SKM-1 treated with dmso at 0.1 percent for 144 hours (cell line): ENCODE results near the gene KLC3.
A peak's percentile ranks its signal among the peaks of the same experiment; 100 is the strongest.
"Not testable (repeated sequence)": the region's sequence is repeated elsewhere in the genome, so short reads cannot be mapped to it uniquely, and the experiment has no call there.

Experiments used
- DNase-seq: peaks from one replicate; lab custom pipeline; 2025; ENCODE audit not compliant: unreplicated experiment; lab: John Stamatoyannopoulos, UW

The KLC3 gene

DNA sequence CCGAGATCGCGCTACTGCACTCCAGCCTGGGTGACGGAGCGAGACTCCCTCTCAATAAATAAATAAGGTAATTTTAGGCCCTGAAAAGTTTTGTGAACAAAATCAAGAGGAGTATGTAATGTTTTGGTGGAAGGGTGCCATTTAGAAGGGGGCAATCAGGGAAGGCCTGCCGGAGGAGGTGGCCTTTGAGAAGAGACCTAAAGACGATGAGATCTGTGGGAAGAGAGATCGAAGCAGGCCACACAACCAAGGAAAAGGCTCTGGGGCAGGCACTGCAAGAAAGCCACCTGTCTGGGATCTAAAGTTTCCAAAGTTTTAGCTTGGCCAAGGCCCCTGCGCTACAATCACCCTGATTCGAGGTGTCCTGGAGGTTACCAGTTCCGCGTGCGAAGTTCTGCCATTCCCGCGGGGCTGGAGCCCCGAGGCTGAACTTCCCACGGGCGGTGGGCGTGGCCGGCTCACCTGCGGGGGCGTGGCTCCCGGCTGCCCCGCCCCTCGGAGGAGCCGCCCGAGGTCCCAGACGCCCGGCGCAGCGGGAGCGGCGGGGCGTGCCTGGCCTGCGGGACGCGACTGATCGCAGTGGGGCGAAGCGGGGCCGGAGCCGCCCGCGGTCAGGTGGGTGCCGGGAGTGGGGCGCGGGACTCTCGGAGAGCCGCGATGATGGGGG lies at the start of gene KLC3:
Gene KLC3 (plus strand): TSS at position 519 of the 667 bp plus-strand sequence. CDS start 4,792 bp downstream, outside the sequence.
- no peak for DNase-seq

DNA sequence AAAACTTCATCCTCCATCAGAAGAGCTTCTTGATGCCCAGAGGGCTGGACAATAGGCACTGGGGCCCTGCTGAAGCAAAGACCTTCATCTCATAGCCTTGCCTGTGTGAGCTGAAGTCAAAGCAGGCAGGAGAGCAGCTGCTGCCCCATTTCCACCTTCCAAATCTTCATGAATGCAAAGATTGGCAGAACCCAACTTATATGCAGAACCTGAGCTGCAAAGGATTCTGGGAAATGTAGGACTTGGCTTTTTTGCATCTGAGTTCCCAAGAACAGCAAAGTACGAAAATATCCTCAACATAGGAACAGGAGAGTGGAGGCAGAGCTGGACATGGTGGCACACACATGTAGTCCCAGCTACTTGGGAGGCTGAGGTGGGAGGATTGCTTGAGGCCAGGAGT lies 48.7 kb upstream of the KLC3 start:
- DNase-seq = no peak

DNA sequence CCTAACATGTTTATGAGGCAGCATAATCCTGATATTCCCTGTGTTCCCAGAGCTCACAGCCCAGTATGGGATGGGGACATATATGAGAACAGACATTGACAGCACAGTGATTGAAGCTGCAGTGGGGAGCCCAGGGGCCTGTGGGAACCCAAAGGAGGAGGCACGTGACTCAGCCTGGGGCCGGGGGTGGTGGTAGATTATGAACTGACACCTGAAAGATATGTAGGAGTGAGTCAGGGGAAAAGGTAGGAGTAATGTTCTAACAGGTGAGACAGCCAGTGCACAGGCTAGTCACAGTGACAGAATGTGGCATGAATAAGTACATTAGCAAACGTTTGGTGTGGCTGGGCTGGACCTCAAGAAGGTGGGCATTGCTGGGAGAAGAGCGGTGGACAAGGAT lies 46.9 kb upstream of the KLC3 start:
- DNase-seq = no peak

DNA sequence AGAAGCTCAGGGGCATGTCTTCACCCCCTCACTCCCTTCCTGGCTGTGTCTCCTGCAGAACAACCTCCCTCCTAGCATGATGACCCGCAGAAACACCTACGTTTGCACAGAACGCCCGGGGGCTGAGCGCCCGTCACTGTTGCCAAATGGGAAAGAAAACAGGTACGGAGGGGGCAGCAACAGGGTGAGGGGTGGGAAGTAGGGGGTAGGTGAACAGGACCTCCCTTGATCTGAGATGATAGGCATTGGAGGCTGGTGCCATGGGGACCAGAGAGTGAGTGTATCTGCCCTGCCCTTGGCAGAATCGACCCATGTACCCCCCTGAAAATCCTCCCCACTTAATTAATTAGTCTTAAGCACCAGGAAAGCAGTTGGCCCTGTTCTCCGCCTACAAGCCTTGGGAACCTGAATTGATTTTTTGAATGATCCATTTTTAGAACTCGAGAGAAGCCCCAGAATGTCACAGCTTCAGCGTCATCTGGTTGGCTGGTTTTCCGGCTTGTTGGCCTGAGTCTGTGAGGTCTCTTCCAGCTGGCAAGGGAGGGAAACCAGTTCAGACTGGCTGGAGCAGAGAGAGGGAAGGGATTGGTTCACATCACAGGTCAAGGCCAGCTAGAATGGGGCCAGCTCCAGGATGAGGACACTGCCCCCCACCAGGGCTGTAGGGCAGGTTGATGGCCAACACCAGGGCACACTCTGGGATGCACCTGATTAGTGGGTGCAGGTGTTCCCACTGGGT lies 46.1 kb upstream of the KLC3 start:
- DNase-seq = no peak

DNA sequence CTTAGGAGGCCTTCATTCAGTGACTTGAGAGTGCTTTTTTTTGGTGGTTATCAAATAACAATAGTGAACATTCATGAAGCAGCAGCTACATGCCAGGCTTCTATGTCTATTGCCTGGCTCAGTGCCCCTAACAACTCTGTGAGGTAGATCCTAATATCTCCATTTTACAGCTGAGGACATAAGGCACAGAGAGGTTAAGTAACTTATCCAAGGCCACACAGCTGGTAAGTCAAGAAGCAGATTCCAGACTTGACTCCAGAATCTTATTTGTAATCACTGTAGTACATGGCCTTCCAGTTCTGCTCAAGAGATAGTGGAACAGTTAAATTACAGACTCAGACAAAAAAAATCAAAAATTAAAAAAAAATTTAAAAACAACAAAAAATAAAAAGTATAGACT lies 44.7 kb upstream of the KLC3 start:
- DNase-seq = no peak

DNA sequence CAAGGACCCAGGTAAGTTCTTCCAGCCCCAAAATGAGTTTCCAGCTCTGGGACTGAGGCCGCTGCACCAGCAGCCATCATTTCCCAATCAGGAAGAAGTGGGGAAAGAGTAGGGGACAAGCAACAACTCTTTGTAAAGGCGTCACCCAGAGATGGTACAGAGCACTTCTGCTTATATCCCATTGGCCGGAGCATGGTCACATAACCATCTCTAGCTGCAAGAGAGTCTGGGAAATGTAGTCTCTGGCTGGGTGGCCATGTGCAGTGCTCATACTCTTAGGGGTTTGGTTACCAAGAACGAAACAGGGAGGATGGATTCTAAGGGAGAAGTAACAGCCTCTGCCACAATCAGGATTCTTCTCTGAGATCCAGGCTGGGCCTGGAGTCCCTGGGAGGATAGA lies 44.2 kb upstream of the KLC3 start:
- peak; percentile 58 for DNase-seq

DNA sequence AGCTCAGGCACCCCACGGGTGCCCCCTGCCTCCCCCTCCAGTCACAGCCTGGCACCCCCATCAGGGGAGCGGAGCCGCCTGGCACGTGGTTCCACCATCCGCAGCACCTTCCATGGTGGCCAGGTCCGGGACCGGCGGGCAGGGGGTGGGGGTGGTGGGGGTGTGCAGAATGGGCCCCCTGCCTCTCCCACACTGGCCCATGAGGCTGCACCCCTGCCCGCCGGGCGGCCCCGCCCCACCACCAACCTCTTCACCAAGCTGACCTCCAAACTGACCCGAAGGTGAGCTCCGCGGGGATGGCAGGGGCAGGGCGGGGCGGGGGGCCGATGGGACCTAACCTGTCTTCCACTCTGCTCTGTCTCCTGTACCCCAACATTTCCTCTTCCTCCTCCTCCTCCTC lies 42.9 kb upstream of the KLC3 start:
- DNase-seq = peak; percentile 26

DNA sequence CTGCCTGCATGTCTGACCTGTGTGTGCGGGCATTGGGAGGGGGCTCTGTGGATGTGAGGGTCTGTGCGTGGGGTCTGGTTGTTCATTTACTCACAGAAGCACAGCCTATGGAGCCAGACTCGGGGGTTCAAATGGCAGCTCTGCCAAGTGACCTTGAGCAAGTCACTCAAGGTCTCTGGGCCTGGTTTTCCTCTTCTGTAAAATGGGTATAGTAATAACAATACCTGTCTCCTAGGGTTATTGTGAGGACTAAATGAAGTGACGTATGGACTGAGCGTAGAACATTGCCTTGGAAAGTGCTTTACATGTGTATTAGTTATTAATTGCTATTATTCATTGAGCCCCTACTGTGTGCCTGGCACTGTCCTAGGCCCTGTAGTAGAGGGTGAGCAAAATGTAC lies 42.3 kb upstream of the KLC3 start:
- DNase-seq = no peak

DNA sequence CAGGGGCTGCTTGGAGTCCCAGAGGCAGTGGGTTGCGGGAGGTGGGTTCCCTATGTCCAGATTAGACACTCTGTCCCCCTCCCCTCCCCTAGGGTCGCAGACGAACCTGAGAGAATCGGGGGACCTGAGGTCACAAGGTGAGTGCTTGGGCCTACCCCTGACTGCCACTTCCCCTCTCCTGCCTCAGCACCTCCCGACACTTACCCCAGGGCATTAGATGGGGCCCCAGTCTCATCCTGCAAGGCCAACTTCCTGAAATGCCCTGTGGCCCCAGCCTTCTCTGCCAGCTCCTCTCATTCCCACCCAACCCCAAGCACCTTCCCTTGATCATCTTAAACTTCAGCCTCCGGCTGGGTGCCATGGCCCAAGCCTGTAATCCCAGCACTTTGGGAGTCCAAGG lies 40.8 kb upstream of the KLC3 start:
- DNase-seq = no peak

DNA sequence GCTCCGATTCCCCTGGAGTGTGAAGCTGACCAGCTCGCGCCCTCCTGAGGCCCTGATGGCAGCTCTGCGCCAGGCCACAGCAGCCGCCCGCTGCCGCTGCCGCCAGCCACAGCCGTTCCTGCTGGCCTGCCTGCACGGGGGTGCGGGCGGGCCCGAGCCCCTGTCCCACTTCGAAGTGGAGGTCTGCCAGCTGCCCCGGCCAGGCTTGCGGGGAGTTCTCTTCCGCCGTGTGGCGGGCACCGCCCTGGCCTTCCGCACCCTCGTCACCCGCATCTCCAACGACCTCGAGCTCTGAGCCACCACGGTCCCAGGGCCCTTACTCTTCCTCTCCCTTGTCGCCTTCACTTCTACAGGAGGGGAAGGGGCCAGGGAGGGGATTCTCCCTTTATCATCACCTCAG lies 38.1 kb upstream of the KLC3 start:
- DNase-seq = no peak

DNA sequence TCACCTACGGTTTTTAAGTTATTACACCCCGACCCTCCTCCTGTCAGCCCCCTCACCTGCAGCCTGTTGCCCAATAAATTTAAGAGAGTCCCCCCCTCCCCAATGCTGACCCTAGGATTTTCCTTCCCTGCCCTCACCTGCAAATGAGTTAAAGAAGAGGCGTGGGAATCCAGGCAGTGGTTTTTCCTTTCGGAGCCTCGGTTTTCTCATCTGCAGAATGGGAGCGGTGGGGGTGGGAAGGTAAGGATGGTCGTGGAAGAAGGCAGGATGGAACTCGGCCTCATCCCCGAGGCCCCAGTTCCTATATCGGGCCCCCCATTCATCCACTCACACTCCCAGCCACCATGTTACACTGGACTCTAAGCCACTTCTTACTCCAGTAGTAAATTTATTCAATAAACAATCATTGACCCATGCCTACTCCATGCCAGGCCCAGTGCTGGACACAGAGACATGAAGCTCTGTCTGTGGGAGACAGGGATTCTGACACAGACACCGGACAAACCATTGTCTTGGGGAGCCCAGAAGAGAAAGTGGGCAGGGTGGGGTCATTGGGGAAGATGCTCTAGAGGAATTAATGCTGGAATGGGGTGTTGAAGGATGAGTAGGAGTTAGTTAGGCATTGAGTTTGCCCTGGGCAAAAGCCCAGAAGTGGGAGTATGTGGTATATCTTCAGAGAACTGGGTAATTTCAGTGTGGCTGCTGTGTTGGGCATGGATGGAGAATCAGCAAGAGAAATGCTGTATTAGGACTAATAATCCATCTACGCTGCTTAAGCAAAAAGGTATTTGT lies 37.1 kb upstream of the KLC3 start:
- DNase-seq = no peak

DNA sequence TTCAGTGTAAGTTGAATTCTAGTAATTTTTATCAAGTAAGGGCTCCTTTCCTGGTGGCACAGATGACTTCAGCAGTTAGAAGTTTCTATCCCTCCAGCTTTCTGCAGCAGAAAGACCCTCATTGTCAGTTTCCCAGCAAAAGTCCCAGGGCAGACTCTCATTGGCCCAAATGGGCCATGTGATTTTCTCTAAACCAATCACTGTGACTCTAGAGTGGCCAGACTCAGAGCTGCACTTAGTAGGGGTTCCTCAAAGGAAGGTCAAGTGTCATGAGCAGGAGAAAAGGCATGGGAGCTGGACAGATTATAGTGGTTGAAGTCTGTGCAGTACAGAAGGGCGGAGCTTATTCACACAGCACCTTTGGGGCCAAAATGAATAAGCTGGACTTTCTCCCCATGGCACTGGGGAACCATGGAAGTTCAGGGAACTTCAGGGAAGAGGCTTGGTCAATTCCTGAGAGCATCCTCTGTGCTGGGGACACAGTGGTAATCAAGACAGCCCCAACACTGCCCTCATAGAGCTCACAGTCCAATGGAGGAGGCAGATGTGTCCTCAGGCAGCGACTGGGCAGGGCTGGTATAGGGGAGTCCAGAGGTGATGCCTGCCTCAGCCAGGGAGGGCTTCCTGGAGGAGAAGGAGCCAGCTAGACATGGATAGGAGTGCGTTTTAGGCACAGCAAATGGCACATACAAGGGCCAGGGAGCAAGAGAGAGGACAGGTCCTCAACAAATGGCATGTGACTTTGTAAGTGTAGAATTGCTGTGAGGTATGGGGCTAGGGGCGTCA lies 36.2 kb upstream of the KLC3 start:
- no peak for DNase-seq

DNA sequence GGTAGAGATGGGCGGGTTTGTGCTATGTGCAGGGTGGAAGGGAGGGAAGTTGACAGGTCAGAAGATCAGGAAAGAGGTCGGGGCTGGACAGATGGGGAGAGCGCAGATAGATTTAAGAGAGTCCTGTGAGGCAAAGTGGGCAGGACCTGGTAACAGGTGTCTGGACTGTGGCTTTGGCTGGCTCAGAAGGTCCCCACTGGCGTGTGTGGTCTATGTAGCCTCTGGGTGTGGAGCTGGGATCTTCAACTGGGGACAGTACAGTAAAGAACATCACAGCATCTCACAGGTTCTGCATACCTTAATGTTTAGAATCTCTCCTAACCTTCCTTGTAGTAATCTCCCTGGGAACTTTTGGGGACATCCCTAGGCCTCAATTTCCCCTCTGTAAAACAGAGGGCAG lies 35.5 kb upstream of the KLC3 start:
- DNase-seq = no peak

DNA sequence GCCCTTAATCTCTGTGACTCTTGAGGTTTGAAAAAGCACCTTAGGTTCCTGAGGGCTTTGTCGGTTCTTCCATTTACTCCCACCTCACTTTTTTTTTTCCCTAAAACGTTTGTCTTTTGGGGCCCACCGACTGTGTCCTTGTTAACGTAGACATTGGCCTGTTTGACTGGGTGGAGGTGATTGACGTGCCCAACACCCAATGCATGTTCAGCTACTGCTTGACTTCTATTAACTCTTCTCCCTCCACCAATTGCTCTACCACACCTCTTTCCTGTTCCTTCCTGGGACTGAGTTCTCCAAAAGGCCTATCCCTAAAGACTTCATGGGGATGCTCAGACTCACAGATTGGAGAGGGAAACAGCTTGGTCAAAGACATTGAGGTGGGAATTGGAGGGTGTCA lies 35.1 kb upstream of the KLC3 start:
- no peak for DNase-seq

DNA sequence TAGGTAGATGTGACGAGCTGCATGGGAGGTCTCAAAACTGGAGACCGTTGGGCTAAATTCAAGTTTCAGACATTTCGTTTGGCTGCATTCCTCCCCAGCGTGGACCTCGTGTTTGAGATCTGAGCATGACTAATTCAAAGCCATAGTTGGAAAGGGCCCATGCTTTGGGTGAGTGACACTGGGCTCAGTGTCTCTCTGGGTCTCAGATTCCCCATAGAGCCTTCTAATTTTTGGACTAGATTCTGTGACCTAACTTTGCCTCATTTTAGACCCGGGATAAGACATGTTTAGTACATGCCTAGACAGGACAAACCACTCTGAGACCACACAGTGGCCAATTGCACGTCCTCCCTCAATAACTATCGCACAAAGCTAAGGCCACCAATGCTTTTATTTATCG lies 34.5 kb upstream of the KLC3 start:
- DNase-seq = no peak

DNA sequence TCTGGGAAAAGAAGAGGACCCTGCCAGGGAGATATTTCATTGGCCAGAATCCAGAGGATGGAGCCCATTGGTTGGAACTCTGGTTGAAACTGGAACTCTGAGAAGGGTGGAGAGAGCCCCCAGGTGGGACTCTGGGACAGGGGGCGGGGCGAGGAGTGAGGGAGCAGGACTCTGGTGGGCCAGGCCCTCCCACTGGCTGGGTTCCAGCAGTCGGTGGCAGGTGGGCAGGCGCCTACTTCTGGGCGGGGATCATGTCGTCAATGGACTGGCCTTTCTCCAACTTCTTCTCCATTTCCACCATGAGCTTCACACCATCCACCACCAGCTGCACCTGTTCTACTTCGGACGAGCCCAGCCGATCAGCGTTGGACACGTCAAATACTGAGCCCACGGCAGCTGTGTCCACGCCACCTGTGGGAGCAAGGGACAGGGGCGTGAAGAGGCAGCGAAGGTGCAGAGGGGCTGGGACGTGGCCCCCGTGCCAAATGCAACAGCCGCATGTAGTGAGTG lies 34.0 kb upstream of the KLC3 start:
- DNase-seq = no peak

DNA sequence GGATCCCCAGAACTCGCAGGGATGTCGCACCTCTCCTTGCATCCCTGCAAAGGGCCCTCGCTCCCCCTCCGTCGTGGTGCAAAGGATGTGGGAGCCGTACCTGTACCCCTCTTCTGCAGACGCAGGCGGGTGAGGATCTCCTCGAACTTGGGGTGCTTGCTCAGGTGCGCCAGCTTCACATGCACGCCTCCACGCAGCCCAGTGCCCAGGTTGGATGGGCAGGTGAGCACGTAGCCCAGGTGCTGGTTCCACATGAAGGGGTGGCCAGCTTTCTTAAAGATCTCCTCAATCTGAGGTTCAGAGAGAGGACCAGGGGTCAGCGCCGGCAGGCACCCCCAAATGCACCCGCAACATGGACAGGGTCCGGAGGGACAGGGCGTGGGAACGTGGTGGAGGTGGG lies 33.2 kb upstream of the KLC3 start:
- no peak for DNase-seq

DNA sequence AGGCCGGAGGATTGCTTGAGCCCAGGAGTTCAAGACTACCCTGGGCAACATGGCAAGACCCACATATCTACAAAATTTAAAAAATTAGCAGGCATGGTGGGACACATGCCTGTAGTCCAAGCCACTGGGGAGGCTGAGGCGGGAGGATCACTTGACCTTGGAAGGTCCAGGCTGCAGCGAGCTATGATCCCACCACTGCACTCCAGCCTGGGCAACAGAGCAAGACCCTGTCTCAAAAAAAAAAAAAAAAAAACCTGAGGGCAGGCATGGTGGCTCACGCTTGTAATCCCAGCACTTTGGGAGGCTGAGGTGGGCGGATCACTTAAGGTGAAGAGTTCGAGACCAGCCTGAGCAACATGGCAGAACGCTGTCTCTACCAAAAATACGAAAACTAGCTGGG lies 31.2 kb upstream of the KLC3 start:
- DNase-seq = not testable (repeated sequence)

DNA sequence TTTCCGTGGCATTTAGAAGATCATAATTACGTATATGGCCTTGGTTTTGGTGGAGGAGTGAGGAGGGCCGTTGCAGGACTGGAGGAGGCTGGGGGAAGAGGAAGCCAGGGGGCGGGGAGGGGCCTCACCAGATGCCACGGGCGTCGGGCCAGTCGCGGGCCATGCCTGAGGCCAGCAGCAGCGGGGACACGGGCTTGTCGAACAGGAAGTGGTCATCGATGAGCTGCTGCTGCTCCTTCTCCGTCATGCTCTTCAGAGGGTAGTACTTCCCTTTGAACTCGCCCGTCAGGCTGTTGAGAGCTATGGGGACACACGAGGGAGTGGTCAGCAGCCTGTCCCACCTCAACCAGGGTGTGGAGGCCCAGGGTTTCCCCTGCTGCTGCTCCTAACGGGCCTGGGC lies 28.9 kb upstream of the KLC3 start:
- peak; percentile 31 for DNase-seq

DNA sequence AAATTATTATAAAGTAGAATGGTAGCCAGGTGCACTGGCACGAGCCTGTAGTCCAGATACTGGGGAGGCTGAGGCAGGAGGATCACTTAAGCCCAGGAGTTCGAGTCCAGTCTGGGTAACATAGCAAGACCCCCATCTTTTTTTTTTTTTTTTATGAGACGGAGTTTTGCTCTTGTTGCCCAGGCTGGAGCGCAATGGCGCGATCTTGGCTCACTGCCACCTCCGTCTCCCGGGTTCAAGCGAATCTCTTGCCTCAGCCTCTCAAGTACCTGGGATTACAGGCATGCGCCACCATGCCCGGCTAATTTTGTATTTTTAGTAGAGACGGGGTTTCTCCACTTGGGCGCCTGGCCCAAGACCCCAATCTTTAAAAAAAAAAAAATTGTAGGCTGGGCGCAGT lies 28.3 kb upstream of the KLC3 start:
- not testable (repeated sequence) for DNase-seq

DNA sequence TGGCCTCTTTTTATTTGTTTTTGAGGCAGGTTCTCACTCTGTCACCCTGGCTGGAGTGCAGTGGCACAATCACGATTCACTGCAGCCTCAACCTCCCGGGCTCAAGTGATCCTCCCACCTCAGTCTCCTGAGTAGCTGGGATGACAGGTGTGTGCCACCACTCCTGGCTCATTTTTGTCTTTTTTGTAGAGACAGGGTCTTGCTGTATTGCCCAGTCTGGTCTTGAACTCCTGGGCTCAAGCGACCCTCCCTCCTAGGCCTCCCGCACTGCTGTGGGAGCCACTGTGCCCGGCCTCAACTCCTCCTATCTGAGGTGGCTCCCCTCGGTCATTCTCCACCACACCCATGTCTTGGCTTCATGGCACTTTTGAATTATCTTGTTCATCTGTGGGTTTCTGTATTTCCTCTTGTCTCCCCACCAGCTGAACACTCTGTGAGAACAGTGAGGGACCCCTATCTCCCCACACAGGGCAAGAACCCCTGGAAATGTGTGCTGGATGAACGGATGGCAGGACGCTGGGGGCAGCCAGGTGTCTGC lies 25.8 kb upstream of the KLC3 start:
- DNase-seq = no peak
